GM18498 (cell line): ENCODE measurements around the gene RILP.

ENCODE experiments used
- ATAC-seq: cut with Tn5 transposase; IDR thresholded peaks from one replicate; pipeline ENCODE4 v1.9.1; 2021; ENCODE audit warnings: mild to moderate bottlenecking, moderate library complexity; ENCODE audit not compliant: unreplicated experiment

The RILP gene

GRCh38 chr17:1648173-1648962 lies 1.3 kb downstream of the RILP start:
- peak; percentile 68 for ATAC-seq

- ATAC-seq = no peak
These were observed 1.9 kb downstream of the RILP start for GRCh38 chr17:1647802-1648171.

- ATAC-seq = no peak
These were observed 3.3 kb downstream of the RILP start for GRCh38 chr17:1646199-1646875.

- ATAC-seq = no peak
These were observed 4.2 kb downstream of the RILP start, which contains the start of gene SCARF1 for GRCh38 chr17:1645207-1646171. TSS of gene SCARF1 (minus strand) at chr17:1645732. CDS start at chr17:1645697, 35 bp downstream.

- no peak for ATAC-seq
These were observed 5.0 kb downstream of the RILP start for GRCh38 chr17:1644493-1645206.

GRCh38 chr17:1643999-1644492 lies 5.6 kb downstream of the RILP start:
- ATAC-seq = no peak

GRCh38 chr17:1643293-1643998 lies 6.2 kb downstream of the RILP start:
- no peak for ATAC-seq

- no peak for ATAC-seq
These were observed 8.6 kb downstream of the RILP start for GRCh38 chr17:1641065-1641403.

GRCh38 chr17:1640329-1641064 lies 9.2 kb downstream of the RILP start:
- no peak for ATAC-seq

- no peak for ATAC-seq
These were observed 10.0 kb downstream of the RILP start for GRCh38 chr17:1639549-1640180.

GRCh38 chr17:1638624-1639300 lies 10.9 kb downstream of the RILP start:
- no peak for ATAC-seq

GRCh38 chr17:1638171-1638590 lies 11.5 kb downstream of the RILP start:
- ATAC-seq = no peak

- no peak for ATAC-seq
These were observed 12.9 kb downstream of the RILP start for GRCh38 chr17:1636732-1637285.

GRCh38 chr17:1635675-1636465 lies 13.8 kb downstream of the RILP start:
- ATAC-seq = no peak

GRCh38 chr17:1634841-1635650 lies 14.6 kb downstream of the RILP start:
- ATAC-seq = no peak

- ATAC-seq = no peak
These were observed 19.0 kb downstream of the RILP start for GRCh38 chr17:1630662-1631061.
